HFF-Myc (cell line): ENCODE data around the gene BPIFB2.

Source experiments
- DNase-seq: peaks from one replicate; pipeline ENCODE4 v3.0.0-alpha.2; 2011; ENCODE audit warnings: low read depth; ENCODE audit errors: extremely low read depth
- H3K4me3 ChIP-seq: replicated peaks from 2 replicates; pipeline ENCODE4 v1.5.1; 2011; ENCODE audit warnings: low read depth, mild to moderate bottlenecking, control low read depth, low read length
- TF ChIP-seq, protein P1 (sequence below): IDR thresholded peaks from 2 replicates; pipeline ENCODE4 v1.5.1; 2012; ENCODE audit warnings: mild to moderate bottlenecking, low read depth, low read length, control low read depth; ENCODE audit errors: missing control alignments

The BPIFB2 gene, protein sequence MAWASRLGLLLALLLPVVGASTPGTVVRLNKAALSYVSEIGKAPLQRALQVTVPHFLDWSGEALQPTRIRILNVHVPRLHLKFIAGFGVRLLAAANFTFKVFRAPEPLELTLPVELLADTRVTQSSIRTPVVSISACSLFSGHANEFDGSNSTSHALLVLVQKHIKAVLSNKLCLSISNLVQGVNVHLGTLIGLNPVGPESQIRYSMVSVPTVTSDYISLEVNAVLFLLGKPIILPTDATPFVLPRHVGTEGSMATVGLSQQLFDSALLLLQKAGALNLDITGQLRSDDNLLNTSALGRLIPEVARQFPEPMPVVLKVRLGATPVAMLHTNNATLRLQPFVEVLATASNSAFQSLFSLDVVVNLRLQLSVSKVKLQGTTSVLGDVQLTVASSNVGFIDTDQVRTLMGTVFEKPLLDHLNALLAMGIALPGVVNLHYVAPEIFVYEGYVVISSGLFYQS

DNA sequence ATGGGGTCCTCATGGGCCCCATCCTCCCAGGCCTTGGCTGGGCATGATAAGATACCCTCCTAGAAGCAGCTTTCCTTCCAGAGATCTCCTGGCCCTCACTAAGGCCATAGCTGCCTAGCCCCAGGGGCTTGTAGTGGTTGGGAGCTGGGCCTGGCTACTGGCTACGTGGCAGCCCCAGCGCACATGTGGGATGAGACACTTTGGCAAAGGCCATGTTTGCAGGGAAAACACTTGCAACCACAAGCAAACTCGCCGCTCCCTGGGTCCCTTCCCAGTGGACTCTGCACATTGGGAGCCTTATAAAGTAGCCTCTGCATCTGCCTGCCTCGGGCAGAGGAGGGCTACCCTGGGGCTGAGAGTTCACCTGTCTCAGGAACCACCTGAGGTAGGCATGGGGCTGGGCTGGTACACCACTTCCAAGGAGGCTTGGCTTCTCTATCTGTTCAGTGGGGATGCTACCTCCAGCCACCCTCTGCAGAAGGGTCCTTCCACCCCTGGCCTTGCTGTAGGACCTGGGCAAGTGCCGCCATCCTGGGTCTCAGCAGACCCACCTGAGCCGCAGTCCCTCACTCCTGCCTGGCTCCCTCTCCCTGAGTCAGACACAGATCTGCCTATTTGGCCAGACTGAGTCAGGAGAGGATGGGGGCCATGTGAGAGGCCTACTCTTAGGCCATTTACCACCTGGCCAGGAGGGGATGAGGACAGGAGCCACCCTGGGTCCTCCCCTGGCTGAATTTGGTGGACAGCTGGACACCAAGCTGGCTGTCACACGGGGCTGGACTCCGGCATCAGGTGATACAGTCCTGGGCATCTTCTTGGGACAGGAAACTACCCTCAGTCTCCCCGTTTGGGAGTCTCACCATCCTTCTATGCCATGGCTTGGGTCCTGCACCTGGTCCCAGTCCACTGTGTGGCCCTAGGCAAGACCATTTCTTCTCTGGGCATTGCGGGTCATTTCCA, at the start of gene BPIFB2:
BPIFB2 (plus strand) TSS at position 329 of the 960 bp plus-strand sequence. CDS start 871 bp downstream, outside the sequence.
- no peak within 1 kb of the TSS for H3K4me3 ChIP-seq
- DNase-seq: no peak
- TF ChIP-seq, protein P1, sequence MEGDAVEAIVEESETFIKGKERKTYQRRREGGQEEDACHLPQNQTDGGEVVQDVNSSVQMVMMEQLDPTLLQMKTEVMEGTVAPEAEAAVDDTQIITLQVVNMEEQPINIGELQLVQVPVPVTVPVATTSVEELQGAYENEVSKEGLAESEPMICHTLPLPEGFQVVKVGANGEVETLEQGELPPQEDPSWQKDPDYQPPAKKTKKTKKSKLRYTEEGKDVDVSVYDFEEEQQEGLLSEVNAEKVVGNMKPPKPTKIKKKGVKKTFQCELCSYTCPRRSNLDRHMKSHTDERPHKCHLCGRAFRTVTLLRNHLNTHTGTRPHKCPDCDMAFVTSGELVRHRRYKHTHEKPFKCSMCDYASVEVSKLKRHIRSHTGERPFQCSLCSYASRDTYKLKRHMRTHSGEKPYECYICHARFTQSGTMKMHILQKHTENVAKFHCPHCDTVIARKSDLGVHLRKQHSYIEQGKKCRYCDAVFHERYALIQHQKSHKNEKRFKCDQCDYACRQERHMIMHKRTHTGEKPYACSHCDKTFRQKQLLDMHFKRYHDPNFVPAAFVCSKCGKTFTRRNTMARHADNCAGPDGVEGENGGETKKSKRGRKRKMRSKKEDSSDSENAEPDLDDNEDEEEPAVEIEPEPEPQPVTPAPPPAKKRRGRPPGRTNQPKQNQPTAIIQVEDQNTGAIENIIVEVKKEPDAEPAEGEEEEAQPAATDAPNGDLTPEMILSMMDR: no peak

DNA sequence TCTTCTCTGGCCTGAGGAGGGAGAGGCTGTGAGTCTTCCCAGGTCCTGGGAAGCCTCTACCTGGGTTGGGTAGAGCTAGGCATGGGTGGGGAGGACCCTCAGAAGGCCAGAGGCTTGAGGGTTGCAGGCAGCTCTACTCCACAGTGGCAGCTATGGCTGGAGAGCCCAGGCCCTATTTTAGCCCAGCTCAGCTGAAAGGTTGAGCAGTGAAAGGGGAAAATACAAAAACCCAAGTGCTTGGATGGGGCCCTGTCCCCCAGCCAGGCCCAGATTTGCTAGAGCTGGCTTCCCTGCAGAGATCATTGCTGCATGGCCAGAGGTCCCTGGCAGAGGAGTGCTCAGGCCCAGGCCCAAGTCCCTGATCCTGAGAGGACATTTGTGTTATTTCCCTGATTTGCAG, 48.9 kb upstream of the BPIFB2 start:
- H3K4me3 ChIP-seq: no peak overlapping the region
- no peak for DNase-seq
- TF ChIP-seq, protein P1: no peak

DNA sequence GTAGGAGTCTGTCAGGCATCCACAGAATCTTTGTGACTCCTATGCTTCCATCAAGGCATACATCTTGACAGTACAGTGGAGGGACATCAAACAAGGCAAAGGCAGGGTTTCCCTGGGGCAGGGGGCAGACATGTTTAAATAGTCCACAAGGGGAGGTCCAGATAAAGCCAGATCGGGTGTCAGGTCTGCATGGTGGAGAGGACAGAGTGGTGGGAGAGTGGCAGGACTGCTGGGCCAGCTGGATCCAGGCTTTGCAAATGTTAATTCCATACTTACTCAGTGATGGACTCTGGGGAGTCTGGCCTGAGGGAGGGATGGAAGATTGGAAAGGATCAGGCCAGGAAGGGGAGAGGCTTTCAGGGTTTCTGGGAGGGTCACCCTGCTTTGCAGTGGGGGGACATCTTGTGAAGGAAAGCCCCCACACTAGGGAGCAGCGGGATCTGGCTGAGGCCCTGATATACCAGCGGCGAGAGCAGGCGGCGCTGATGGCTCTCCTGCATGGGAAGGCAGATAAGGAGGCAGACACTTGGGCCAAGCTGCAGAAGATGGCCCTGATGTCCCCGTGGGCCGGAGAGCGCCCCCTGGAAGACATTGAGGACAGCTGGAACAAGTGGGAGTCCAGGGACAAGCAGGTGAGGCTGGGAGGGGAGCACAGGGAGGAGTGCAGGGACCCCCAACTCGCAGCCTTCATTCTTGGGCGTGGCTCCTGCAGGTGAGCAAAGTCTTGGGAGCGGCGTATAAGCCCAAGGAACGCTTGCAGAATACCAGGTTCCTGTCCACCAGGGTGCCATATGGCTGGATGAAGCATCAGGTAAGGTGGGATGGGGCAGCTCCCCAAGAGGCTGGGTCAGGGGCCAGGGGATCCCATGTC, 47.9 kb upstream of the BPIFB2 start:
- TF ChIP-seq, protein P1: no peak
- no peak overlapping the region for H3K4me3 ChIP-seq
- DNase-seq: no peak

DNA sequence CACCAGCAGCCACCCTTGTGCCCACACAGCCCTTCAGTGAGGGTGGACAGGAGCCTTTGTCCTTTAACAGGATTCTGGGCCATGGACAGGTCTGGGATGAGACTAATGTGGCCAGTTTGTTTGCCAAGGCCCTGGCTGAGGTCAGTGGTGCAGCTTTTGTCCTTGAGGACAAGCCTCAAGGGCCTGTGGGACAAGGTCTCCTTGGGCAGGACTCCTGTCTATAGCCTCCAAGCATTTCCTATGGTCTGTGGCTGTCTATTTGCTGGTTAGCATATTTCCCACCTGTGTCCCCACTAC, 47.3 kb upstream of the BPIFB2 start:
- TF ChIP-seq, protein P1: no peak
- DNase-seq: no peak
- H3K4me3 ChIP-seq: no peak overlapping the region

DNA sequence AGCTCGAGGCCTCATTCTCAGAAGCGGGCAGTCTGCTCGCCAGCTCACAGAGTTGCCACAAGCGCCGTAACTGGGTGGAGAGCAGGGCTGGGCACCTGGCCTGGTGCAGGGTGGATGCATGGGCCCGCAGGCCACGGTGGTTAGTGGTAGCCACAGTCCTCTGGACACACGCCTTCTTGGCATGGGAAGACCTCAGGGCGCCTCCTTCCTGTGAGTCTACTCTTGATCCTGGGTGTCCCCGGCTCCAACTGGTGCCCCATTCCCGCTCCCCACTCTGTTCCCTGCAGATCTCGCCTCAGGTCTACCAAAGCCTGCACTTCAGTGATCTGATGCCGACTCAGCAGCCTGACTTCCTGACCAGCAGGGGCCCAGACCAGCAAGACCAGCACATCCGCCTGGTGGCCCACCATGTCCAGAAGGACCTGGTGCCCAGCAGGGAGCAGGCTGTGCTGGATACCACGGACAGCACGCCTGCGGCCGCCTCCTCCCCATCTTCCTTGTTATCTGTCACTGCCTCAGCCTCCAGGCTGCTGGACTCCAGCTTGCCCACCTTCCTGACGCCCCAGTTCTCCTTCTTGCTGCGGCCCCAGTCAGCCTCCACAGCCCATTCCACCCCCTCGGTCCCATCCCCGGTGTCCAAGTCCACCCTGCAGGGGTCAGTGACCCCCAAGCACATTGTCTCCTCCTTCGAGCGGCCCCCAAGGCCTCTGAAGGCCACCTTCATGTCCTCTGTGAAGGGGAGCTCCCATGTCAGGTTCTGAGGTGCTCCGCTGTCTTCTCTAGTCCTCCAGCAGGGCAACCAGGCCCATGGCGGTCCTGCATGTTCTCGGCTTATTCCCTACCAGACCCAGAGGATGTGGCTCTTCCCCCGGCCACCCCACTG, 46.4 kb upstream of the BPIFB2 start:
- TF ChIP-seq, protein P1: no peak
- no peak overlapping the region for H3K4me3 ChIP-seq
- no peak for DNase-seq
